Activated CD4-positive, alpha-beta T cell treated with anti-CD3 and anti-CD28 coated beads, Interleukin-2, amount 50 U/mL, for 16 hours (primary cell): ENCODE results near the gene KIAA0930.
A peak's percentile ranks its signal among the peaks of the same experiment; 100 is the strongest.
"Not testable (repeated sequence)": the region's sequence is repeated elsewhere in the genome, so short reads cannot be mapped to it uniquely, and the experiment has no call there.

ENCODE experiments used
- DNase-seq: peaks from one replicate; pipeline ENCODE4 v3.0.0-alpha.2; 2020

Gene KIAA0930

DNA sequence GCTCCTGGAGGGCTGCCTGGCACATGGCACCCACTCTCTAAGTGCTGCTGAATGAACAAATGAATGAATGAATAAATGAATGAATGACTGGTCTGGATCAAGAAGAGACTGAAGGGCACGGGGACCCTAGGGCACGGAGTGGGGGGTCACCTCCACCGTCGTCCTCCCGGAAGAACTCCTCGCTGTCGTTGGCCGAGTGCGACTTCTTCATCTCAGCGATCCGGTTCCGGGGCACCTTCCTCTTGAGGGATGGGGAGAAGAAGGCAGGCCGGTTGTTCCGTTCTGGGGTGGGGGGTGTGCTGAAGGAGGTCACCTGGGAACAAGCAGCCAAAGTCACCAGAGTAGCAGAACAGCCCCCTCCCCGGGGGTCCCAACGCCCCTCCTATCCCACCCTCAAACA, 41.0 kb downstream of the KIAA0930 start:
- no peak for DNase-seq

DNA sequence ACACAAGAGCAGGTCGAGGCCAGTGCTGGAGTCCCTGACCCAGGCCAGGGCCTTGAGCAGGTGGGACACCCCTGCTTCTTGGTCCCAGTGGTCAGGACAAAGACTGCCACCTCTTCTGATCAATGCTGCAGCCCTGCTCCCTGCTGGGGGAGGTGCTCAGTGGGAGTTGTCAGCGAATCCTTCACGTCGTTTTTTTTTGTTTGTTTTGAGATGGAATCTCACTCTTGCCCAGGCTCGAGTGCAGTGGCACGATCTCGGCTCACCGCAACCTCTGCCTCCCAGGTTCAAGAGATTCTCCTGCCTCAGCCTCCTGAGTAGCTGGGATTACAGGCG, 42.3 kb downstream of the KIAA0930 start:
- no peak for DNase-seq

DNA sequence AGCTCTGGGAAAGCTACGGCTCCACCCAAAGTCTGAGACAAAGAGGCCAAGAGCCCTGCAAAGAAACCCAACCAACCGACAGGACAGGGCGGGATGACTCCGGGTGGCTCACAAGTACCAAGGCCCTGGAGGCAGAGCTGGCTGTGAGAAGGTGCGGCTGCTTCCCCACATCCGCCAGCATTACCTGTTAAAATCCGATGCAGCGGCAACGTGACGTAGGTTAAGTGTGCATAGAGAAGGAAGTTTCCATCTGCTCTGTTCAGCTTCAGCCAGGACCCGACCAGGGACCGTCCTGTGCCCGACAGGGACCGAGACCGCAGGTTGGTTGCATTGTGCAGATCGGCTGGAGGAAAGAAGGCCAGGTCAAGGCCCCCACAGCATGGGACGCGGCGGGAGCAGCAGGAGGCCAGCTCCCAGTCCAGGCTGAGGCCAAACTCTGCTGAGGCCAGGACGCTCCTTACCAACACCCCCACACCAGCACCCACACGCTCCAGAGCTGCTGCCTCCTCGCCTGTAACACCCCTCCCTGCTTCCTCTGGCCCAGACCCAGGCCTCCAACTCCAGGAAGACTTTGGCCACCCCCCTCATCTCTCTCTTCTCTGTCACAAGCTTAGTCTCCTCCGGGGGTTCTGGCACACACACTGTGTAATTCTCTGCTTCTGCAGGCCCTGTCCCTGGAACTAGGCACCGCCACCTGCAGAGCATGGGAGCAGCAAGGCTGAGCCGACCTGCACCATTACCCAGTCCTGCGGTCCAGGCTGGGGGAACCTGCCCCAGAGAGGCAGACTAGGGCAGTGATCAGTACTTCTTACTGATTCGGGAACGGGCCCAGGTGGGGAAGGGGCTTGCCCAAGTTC, 42.9 kb downstream of the KIAA0930 start:
- DNase-seq, result no peak

DNA sequence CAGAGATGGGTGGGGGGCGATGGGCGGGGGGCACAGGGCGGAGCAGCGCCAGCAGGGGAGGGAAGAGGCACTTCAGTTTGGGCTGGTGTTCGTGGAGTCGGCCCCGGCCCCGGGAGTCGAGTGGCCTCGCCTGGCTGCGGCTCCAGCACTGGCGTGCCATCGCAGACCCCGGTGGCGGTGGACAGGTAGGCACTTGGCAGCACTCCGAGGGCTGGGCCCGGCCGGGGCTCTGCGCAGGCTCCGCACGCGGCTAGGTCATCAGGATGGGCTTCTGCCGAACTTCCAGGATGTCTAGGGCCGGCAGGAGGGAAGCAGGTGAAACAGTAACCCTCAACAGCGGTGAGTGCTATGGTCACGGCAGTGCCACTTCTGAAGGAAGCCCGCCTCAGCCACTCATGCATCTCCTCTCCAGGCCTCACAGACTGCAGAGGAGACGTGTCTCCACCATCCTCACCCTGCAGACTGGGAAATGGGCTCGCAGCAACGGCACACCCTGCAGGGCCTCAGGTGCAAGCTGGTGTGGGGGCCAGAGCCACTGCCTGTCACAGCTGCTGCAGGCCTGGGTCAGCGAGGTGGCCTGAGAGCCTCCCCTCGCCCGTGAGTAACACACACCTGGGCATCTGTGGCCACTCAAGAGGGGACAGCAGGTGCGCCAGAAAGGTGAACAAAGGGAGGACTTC, 43.6 kb downstream of the KIAA0930 start:
- no peak for DNase-seq

DNA sequence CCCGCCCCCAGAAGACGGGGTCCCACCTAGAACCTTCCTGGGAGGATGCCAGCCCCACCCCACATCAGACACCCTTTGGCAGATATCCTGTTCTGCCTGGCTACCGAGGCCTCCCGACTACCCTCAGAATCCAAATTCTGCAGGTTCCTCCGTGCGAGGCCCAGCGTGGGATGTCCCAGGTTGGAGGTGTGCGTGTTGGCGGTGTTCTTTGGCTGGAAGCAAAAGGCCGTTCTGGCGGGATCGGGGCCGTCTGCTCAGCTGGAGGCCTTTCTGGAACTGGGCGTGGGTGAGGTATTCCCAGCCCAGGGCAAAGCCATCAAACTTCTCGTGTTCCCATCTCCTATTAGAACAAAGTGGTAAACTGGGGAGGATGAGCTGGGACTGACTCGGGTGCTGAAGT, 44.4 kb downstream of the KIAA0930 start:
- no peak for DNase-seq

DNA sequence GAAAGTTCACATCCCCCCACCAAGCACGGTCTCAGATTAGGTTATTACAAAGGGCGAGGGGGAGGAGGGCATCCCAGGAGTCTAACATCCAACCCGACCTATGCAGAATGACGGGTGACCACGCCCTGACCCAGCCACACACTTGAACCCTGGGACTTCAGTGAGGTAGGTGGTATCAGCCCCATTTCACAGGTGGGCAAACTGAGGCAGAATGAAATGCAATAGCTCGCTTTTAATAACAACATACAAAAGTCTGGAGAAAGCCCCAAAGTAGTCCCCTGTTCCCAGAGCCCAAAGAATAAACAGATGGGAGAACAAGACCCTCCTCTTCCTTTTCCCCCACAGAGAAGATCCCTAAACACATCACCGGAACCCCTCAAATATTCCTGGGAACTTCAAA, 45.1 kb downstream of the KIAA0930 start:
- no peak for DNase-seq

DNA sequence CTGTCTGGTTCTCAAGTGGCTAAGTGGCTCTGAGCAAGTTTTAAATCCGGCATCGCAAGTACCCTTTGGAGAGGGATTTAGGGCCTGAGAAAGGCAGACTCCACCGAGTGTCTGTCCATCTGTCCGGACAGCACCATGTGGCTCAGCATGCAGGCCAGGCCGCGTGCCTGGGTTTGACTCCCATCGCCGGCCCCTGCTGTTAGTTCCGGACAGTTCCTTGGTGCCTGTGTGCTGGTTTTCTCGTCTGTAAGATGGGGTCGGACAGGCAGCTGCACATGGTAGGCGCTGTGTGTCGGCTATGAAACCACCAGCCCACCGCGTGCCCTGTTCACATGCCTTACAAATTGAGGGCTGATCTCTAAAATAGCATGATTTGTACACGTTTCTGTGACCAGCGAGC, 46.0 kb downstream of the KIAA0930 start:
- DNase-seq, result no peak

DNA sequence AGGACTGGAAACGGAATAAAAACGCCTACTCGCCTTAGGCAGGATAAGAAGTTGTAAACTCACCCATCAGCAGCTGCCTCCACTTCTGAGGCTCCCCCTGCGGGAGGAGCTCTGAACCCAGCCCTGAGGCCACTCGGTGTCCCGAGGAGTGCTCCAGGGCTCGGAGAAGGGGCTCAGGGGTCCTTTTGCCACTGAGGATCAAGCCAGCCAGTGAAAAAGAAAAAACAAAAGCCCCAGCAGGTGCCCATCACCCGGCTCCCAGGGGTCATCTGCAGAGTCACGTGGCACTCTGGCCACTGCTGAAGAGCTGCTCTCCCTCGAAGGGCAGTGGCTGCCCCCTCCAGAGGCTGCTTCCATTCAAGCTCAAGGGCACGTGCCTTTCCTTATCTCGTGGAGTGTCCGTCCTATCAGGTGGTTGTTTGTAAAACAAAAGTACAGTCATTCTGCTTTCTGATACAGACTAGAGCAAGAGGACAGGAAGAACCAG, 48.0 kb downstream of the KIAA0930 start:
- DNase-seq, result no peak

DNA sequence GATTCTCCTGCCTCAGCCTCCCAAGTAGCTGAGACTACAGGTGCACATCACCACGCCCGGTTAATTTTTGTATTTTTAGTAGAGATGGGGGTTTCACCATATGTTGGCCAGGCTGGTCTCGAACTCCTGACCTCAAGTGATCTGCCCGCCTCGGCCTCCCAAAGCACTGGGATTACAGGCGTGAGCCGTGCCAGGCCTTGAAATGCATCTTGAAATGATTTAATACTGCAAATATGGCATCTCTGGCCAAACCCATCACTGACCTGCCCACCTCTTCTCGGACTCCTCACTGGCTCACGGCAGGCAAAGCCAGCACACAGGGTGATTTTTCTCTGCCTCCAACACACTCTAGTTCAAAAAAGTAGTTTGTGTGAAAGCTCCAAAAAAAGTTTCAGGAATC, 48.9 kb downstream of the KIAA0930 start:
- not testable (repeated sequence) for DNase-seq

DNA sequence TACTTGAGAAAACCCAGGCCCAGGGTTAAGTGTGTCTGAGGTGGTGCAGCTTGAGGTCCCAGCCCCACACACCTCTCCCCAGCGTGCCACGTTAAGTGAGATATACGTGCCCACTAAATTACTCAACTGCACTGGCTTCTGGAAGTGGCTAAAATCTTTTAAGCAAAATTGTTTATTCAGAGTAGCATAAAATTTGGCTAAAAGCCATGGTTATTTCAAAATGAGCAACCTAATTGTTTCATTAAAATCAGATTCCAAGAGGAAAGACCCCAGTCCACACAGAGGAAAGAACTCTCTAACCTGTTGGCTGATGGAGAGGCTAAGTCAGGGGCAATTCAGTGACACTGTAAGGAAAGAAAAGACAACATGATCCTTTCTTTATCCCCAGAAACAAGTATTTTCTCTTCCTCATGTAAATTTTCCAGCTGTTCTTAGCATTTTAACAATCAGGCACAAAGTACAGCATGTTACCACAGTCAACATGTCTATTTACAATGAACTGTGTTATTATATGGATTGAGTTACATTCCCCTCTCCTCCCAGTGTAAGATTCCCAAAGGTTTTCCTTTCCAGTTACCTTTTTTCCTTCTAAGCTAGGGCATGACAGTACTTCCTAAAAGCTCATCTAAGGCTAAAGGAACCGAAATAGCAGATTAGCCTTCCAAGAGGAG, 50.4 kb downstream of the KIAA0930 start:
- DNase-seq, result no peak

DNA sequence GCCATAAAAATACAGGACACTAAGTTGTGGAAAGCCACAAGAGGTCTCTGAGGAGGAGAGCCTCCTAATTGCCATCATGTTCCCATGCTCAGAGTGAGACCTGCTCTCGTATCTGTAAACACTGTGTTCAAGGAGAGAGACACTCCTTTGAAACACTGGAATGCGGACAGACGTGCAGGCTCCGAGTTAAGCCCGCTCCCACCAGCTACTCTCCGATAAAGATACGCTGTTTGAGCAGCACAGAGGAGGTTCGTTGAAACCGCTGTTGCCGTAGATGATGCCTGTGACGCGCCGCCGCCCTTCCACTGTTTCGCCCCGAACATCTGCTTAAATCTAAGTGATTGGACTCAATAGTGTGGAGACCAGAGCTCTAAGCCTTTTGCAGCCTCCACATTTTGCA, 51.9 kb downstream of the KIAA0930 start:
- DNase-seq, result no peak

DNA sequence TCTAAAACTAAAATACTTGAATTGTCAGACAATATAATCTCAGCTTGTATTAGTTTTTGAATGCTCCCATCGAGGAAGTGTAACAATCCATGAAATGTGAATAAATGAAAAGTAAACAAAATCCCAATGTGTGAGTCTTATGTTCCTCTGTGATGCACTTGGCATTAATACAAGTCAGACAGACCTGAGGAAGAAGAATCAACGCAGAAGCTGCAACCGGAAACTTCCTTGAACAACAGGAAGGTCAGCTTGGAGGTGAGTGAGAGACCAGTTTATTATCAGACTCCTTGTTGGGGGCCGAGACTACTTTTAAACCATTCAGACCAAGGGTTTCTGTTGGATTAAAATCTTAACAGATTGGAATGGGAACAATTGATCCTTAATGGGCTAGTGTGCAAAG, 52.8 kb downstream of the KIAA0930 start:
- DNase-seq, result no peak

DNA sequence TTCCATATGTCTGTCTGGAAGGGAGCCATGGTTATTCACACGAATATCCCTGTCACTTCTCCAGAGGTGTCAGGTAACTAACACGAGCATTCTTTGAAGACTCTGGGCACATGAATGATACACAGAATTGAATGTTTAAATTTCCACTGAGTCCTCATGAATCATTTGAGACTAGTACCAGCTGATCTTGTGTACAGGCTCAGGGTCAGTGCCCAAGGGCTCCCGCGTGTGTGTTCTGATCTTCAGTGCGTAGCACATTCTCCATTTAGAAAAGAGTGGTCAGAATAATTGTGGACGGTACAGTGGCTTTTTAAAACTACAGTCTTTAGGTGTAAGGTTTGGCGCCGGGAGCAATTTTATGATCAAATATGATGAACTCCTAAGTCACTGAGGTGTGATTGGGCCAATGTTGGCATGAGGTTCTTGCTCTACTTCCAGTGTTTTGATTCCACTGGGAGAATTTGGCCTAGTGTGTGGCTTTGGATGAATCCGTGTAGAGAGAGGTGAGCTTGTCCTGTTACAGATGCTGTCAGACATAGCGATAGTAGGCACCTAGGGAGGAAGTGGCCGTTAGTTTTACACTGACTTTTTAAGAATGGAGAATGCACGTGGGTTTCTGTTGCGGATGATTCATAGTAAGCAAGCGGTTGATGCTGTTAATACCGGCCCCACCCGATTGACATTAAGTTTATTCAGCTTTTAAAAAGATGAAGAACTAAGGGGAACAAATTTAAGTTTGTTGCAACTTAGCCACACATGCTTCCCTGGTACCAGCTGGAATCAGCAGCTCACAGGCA, 54.8 kb downstream of the KIAA0930 start:
- peak; percentile 45 for DNase-seq

DNA sequence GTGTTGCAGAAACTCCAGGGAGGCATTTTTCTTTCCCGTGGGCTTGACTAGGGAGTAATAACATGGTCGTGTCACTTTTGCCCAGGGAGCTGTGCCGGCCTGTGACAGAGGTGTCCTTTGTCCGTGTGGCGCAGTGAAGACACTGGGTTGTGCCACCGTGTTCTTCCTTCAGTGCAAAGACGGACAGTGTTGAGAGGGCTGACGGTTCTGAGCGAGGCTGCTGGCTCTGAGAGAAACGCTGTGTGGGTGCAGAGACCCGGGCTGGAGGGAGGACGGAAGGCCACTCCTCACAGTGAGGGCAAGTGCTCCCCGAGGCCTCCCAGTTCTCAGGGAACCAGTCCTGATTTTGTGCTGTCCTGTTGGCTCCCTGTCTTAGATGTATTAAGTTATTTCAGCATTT, 56.7 kb downstream of the KIAA0930 start:
- DNase-seq, result no peak

DNA sequence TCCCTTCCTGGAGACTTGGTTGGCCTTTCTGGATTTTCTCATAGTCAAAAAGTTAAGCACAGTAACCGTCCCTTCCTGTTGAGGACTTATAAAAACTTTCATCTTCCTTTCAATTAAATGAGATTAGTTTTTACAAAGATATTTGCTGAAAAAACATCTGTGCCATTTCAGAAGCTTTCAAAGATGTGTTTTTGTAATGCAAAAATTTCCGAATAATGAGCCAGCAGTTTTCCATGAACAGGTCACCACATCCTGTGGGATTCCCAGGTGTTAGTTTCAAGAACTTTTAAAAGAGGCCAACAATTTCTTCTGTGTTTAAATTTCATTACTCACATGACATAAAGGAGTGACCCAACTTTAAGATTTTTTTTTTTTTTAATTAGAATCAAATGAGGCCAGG, 58.9 kb downstream of the KIAA0930 start:
- DNase-seq, result no peak

DNA sequence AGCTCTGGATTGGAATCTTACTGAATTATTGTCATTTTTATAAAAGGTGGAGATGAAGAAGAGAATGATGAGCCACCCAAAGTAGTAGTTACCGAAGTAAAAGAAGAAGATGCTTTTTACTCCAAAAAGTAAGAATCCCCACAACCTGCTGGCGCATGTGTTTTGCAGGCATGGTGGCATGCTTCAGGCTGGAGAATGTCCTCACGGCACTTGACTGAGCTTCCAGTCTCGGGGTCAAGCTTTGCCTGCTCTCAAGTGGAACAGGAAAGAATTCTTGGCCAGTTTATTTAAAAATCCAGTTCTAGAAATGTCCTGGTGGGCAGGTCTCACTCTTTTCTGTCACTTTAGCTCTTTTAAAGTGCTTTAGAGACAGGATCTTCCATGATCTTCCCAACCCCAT, 59.5 kb downstream of the KIAA0930 start:
- no peak for DNase-seq

DNA sequence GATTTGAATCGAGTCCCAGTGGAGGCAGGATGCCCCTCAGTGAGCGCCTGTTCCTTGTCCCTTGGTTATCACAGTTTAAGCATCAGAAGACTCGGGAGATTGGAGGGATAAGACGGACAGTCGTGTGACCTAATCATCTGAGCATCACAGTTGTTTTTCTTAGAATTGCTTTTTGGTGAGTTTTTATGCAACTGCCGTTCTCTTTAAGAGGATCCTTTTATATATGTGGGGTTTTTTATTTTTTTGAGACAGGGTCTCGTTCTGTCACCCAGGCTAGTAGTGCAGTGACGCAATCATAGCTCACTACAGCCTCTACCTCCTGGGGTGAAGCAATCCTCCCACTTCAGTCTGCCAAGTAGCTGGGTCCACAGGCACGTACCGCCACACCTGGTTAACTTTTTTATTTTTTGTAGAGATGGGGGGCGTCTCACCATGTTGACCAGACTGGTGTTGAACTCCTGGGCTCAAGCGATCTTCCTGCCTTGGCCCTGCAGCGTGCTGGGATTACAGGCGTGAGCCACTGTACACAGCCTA, 60.5 kb downstream of the KIAA0930 start:
- no peak for DNase-seq

DNA sequence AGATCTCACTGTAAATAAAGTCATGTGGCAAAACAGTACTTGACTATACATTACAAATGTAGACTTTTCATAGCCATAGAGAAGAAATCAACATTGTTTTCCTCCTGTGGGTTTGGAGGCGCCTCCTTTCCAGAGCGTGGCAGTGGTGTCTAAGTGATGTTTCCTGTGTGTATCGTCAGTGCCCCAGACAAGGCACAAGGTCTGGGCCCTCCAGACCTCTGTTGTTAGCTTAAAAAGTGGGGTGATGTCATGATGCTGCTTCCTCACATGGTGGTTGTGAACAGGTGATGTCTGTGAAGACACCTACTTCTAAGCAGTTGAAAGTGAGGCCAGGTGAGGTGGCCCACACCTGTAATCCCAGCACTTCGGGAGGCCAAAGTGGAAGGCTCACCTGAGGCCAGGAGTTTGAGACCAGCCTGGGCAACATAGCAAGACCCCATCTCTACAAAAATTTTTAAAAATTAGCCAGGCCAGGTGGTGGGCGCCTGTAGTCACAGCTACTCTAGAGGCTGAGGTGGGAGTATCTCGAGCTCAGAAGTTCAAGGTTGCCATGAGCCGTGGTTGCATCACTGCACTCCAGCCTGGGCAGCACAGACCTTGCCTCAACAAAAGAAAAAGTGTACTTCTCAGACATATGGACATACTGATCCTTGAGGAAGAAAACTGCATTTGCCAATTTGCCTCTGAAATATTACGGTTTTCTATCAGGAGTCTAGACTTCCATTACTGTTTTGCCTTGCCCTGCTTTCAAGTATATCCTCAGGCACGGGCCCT, 61.2 kb downstream of the KIAA0930 start:
- no peak for DNase-seq

DNA sequence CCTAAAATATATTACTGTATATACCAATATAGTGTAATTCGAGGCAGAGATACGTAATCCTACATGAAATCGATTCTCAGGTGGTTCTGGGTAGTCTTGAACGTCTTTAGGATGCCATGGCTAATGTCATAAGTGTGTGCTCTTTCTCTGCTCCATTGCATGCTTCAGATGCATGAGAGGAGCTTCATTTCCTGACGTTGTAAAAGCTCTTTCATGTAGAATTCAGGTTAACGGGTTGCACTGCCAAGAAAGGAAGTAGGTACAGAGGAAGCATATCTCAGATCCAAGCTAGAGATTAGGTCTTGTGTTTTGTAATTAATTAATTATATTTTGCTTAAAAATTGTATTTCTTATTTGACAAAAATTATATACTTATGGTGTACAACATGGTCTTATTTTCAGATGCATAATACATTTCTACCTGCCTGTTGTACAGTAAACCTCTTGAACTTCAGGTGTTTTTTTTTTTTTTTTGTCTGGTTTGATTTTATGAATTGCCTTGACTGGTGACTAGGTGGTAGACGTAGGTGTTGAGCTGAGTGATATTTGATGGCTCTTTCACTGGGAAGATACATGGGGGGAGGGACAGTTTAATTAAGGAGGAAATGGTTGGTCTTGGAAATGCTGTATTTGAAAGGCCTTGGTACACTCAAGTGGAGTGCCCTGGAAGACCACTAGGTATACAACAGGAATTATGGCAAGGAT, 67.7 kb downstream of the KIAA0930 start:
- DNase-seq, result peak; percentile 34

DNA sequence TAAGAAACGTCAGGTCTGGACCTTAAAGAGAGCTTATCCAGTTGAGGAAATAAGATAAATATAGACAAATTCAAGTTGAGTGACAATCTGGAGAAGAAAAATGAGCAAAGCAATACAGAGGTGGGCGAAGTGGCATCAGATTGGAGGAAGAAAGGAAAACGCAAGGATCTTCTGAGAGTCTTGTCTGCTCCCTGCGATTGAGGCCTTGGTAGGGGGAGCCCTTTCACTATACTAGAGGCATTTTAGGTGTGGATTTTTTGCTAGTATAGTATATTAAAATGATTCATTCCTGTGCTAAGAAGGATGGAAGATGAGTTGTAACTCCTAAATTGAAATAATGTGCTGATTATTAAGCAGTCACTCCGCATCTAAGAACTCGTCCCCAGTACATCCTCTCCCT, 68.9 kb downstream of the KIAA0930 start:
- DNase-seq, result no peak
